ENCODE measurements around the gene ARVCF.
A peak's percentile ranks its signal among the peaks of the same experiment; 100 is the strongest.

The ARVCF gene

DNA sequence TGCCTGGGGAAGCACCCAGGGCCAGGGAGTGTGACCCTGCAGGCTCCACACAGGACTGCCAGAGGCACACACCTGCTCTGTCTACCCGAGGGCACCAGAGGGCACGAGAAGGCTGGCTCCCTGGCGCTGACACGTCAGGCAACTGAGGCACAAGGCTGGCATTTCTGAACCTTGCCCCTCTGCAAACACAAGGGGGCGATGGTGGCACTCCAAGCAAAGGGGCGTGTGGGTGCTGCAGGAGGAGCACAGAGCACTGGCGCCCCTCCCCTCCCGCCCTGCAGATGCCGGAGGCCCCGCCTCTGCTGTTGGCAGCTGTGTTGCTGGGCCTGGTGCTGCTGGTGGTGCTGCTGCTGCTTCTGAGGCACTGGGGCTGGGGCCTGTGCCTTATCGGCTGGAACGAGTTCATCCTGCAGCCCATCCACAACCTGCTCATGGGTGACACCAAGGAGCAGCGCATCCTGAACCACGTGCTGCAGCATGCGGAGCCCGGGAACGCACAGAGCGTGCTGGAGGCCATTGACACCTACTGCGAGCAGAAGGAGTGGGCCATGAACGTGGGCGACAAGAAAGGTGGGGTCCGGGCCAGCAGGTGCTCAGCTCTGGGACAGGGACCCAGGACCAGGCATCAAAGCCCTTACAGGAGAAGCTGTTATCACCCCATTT is 54.2 kb downstream of the ARVCF start:
- DNase-seq (ENCODE audit: low read depth, low spot score), result no peak

DNA sequence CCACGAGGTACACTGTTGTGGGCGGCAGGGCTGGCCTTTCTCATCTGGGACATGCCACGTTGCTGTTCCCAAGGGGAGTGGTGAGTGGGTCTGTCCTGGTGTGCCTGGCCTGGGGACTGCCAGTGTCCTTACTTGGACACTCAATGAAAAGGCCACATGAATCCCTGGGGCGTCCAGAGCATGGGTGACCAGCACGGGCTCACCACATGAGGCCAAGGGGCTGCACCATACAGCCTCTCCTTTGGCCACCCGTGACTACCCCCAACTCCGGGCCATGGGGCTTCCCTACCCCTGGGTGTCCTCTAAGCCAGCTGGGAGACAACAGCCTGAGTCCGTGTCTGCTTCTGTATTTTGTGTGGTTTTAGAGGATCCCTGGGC is 54.8 kb downstream of the ARVCF start:
- DNase-seq (ENCODE audit: low read depth, low spot score), result no peak

DNA sequence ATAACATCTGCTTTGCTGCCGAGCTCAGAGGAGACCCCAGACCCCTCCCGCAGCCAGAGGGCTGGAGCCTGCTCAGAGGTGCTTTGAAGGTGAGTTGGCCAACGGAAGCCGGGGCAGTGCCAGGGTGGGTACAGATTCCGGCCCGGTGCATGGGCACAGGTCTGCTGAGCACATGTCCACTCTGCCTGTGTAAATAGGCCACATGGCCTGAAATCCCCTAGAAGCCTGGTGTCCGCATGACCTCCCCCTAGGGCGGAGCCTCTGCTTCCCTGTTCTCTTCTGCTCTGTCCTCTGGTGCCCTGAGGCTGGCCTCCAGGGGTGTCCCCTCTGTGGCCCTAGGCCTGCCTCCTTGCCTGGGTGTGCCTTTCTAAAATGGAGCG is 55.4 kb downstream of the ARVCF start:
- DNase-seq (ENCODE audit: low read depth, low spot score), result no peak

DNA sequence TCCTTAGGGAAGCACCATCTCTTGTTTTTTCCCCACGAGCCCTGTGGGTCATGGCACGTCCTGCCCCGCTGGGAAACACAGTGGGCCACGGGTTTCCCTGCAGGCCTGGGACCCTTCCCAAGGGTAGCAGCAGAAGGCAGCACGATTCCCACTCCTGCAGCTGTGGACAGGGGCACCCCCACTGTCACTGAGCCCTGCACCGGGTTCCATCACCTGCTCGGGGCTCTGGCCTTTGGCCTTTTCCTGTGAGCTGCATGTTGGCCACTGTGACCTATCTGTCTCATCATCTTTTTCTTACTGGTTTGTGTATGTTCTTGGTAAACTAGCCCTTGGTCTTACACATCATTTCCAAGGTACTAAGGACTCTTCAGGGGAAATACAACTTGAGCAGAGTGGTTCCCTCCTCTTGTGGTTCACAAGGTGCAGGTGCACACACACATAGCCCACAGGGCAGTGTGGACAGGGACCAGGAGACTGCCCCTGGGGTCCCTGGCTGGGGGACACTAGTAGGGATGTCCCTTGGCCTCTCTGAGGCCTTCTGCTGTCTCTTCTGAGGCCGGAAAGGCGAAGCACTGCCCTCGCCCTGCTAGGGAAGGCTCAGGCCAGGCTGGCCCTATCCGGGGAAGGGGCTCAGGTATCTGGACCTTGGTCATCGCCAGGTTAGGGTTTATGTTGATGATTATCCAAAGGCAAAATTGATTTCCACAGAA is 56.0 kb downstream of the ARVCF start:
- no peak for DNase-seq (ENCODE audit: low read depth, low spot score)

DNA sequence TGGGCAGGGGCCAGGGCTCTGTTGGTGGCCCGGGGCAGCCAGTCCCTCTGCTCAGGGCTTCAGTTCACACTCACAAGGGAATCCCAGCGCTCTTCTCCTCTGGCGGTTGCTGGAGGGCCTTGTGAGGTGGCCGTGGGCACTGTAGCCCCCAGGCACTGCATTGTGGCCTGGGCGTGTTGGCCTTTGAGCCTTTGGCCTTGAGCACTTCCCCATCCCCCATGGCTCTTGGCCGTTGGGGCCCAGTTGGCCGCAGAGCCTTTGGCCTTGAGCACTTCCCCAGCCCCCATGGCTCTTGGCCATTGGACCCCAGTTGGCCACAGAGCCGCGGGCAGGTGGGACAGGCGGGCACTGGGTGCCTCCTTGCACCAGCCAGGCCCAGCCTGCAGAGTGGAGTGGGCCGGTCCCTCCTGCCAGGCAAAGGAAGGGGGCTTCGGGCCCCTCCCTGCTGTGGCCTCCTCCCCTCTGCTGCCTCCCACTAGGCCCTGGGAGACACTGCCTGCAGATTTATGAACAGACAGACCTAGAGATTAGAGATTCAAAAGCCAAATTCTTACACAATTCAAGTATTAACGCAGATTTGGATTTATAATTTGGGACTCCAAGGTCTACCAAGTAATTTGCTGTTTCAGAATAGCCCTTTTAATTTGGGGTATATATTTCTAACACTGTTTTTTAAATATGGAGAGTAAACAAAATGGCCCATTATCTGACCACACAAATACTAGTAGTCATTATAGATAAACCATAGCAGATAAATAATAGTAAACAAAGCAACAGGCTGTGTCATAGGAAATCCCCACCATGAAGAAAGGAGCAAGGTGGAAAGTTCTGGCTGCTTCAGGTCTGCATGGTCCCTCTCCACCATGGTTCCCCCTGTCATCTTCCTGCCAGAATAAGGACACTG is 56.8 kb downstream of the ARVCF start:
- no peak for DNase-seq (ENCODE audit: low read depth, low spot score)

DNA sequence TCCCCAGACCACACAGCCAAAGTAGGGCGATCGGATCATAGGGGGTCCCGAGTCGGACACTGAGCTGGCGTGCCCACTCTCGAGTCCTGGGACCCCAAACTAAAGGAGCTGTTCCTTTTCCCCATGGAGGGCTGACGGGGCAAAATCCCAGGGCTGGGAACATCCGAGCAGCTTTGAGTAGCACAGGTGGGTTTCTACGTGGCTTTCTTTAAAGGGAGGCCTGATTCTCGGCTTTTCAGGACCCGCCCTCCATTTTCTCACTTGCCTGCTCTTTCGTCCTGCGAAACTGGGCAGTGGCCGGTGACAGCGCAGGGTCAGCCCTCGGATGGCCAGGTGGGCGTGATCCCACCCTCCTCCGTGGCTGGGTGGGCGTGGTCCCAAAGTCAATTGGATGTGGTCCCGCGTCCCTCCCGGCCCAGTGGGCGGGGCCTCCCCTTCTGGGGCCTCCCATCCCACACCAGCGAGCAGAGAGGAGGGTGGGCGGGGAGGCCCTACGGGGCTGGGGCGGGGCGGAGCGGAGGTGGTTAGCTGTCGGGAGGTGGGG is 57.5 kb downstream of the ARVCF start:
- no peak for DNase-seq (ENCODE audit: low read depth, low spot score)

DNA sequence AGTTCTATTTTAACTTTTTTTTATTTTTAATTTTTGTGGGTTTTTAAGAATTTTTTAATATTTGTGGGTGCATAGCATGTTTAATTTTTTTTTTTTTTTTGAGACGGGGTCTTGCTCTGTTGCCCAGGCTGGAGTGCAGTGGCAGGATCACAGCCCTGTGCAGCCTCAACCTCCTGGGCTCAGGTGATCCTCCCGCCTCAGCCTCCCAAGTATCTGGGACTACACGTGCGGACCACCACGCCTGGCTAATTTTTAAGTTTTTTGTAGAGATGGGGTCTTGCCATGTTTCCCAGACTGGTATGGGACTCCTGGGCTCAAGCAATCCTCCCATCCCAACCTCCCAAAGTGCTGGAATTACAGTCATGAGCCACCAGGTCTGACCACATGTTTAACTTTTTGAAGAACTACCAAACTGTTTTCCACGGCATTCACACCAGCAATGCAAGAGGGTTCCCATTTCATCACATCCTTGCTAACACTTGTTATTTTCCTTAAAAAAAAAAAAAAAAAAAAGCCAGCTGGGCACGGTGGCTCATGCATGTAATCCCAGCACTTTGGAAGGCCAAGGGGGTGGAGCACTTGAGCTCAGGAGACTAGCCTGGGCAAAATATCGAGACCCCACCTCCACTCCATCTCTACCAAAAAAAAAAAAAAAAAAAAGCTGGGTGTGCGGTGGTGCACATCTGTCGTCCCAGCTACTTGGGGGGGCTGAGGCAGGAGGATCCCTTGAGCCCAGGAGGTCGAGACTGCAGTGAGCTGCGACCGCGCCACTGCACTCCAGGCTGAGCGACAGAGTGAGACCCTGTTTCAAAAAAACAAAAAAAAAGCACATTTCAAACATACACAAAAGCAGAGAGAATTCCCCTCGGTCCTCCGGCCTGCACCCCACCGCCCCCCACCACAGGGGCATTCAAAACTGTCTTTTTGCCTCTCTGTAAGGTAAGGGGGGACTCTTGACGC is 58.3 kb downstream of the ARVCF start:
- DNase-seq (ENCODE audit: low read depth, low spot score), result no peak

DNA sequence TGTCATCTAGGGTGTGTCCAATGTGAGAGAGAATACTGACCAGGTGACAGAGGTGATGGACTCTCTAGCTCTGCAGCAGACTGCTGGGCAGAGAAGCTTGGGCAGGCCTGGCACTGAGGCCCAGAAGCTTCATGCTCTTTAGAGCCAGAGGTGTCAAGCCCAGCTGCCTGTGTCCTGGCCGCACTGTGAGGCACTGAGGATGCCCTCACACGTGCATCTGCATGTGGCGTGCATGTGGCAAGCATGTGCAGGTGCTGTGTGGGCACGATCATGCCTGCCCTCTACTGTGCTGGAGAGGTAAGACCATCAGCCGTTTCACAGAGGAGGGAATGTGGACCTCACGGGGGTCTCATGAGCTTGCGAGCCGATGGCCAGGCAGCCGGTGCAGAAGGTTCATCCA is 59.2 kb downstream of the ARVCF start:
- no peak for DNase-seq (ENCODE audit: low read depth, low spot score)

DNA sequence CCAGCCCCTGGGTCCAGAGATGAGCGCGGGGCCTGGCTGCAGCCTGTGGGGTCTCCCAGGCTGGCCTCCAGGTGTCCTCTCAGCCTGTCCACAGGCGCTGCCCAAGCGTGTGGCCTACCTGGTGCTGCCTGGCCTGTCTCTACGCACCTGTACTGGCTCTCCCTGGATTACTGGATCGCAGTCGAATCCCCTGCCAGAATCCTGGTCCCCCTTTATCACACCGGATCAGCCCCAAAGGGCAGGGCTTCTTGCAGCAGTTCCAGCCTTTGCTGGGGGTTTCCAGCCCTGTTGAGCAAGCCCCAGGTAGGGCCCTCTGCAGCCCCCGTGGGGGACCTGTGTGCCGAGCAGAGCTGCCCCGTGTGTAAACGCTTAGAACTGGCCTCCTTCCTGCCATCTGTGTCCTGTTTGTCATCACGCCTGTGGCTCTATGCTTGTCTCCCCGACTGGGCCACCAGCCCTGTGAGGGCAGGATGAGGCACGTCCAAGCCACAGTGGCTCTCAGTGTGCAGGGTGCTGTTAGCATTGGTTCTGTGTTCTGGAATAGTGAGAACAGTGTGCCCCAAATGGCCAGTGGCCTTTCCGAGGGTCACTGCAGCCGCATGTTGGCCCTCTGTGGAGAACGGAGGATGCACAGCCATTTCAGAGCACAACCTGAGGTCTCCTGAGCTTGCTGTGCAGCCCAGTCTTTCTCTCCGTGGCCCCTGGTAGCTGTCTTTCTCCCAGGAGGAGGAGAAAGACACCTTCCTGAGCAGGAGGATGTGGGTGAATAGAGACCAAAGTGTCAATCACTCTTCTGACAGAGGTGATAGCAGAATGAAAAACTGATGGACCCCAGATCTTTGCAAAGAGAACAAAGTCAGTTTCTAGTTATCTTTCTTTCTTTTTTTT is 61.1 kb downstream of the ARVCF start:
- no peak for DNase-seq (ENCODE audit: low read depth, low spot score)

DNA sequence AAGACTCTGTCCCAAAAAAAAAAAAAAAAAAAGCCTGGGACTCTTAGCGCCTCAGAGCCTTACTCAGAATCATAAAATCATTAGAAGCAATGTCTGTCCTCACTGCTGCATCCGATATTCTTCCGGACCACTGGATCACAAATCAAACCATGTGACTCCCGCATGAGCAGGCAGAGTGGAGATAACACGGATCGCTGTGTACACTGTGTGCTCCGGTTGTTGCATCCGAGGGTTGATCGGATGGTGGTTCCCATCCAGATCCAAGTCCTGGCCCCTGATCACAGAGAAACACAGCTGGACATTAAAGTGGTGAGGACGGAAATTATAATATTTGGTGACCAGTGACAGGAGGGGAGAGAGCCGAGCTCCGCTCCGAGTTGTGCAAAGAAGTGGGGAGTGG is 65.3 kb downstream of the ARVCF start:
- no peak for DNase-seq (ENCODE audit: low read depth, low spot score)

DNA sequence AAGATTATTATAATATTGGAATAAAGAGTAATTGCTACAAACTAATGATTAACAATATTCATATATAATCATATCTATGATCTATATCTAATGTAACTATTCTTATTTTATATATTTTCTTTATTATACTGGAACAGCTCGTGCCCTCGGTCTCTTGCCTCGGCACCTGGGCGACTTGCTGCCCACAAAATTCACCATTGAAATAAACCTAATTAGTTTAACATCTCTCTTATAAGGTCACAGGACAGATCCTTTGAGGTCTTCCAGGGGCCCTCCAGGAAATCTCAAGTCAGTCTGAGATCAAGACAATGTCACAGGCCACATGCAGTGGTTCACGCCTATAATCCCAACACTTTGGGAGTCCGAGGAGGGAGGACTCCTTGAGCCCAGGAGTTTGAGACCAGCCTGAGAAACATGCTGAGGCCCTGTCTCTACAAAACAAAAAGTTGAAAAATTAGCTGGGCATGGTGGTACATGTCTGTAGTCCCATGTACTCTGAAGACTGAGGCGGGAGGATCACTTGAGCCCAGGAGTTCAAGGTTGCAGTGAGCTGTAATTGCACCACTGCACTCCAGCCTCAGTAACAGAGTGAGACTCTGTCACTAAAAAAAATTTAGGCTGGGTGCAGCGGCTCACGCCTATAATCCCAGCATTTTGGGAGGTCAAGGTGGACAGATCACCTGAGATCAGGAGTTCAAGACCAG is 68.4 kb downstream of the ARVCF start:
- no peak for DNase-seq (ENCODE audit: low read depth, low spot score)

DNA sequence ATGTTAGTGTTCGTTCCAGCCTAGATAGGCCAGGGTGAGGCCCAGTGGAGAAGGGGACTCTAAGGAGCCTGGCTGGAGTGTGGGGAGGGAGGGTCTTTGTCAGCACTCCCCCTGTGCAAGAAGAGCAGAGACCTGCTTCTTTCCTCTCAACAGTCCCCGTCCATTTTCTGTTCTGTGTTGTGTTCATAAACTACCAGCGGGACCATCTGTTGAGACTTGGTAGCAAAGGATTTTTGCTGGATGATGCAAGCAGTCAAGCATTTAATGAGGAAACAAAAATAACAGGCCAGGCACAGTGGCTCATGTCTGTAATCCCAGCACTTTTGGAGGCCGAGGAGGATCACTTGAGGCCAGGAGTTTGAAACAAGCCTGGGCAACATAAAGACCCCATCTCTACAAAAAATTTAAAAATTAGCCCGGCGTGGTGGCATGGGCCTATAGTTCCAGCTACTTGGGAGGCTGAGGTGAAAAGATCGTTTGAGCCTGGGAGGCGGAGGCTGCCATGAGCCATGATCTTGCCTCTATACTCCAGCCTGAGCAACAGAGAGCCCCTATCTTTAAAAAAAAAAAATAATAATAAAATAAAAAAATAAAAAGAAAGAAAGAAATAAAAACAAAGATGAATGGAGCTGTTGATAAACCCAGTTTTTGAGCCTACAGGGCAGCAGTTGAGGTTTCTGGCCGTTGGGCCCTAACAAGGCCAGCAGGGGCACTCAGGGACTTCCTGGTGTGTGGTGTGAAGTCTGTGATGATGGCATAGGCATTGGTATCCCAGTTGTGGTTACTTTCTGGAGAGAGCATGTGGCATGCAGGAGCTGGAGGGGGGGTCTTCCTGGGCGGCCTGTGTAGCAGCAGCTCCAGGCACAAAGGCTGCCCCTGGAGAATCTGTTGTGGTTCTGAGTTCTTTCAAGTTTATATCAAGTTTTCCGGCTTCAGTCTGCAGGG is 73.3 kb downstream of the ARVCF start:
- DNase-seq (ENCODE audit: low read depth, low spot score), result peak; percentile 62

DNA sequence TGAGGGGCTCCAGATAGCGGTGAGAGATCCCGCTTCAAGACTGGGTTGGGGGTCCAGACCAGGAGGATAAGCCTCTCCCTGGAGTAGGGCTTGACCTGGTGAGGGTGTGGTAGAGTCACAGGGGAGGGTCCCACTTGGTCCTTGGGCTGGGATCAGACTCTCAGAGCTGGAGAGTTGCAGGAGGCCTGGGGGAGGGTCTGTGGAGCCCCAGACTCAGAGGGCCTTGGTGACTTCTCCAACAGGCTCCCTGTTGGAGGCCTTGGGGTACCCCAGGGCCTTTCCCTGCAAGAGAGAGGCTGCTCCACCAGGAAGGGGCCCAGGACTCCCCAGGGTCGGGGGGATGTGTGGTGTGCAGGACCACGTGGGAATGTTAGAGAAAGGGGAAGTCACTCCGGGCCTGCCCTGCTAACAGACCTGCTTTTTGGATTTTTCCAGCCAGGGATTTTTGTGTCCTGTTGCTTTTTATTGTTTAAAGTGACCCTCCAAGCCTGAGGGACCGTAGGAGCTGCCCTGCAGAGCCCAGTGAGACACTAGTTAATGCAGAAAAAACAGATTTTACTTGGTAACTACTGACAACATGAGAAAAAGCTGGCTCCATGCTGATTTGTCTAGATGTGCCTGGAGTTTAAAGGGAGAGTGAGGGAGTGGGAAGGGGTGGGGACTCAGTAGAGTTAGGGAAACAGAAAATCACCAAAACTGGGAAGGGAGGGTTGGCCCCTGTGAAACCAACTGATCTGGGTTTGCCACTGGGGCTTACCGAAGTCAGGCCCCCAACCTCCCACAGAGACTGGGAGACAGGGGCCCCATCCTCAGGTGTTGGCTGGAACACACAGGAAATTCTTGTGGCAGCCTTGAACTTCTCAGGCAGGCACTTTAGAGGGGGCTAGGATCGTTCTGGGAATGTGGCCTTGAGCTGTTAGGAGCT is 74.2 kb downstream of the ARVCF start:
- DNase-seq (ENCODE audit: low read depth, low spot score), result peak; percentile 39

DNA sequence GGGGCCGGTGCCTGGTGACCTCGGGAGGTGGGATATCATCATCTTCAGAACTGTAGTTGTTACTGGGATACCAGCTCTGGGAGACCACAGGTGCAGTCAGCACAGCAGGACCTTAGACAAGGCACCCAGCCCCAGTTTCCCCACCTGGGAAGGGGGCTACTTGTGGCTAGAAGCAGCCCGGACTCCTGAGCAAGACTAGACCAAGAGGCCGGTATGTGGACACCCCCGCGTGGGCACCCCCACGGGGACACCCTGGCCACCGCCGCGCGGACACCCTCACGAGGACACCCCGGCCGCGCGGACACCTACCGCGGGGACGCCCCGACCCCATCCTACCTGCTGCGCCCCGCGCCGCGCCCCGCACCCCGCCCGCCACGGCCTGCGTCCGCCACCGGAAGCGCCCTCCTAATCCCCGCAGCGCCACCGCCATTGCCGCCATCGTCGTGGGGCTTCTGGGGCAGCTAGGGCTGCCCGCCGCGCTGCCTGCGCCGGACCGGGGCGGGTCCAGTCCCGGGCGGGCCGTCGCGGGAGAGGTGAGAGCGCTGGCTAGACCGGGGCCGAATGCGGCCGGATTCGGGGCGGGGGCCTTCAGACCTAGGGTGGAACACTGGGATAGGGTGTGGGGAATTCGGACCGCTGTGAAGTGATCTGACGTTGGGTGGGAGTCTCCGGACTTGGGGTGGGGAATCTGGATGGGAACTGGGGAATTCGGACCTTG is 75.1 kb downstream of the ARVCF start, which contains the start of the genes COMT and TXNRD2:
Gene COMT, plus strand, starts transcription at position 408 of the 718 bp plus-strand sequence. CDS start 20,755 bp downstream, outside the sequence.
Gene TXNRD2, minus strand, starts transcription at position 454 of the 718 bp plus-strand sequence. Its CDS starts 15 bp downstream, at position 439.
- no peak for DNase-seq (ENCODE audit: low read depth, low spot score)

DNA sequence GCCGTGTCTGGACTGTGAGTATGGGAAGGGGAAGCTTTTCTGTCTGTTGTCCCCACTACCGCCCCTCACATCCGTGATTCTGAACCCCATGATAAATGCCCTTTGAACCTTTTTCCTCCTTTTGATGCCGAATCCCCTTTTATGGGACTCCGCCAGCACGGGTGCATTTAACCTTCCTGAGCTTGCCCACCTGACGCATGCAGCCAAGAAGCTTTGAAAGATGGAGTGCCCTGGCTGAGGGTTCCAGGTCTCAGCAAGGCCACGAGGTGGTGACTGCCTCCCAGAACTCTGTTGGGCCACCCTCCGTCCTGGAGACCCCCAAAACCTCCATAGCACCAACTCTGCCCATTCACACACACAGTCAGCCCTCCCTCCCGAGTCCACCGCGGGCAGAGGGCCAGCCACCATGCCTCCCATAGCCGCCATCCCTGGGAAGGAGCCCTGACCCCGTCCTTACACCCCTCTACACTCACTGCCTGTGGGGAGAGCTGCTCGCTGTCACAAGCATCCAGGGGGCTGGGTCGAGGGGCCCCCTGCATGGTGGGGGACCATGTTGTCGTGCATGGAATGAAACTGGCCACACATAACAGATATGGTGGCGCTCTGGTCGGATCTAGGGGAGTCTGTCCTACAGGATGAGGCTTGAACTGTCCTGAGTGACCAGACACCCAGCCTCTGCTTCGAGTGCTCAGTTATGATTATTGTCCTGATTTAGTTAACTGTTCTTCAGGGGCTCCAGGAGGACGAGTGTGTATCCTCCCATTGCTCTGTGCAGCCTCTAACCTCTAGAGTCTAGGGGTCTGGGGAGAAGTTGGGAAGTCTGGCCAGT is 75.9 kb downstream of the ARVCF start:
- no peak for DNase-seq (ENCODE audit: low read depth, low spot score)
